MM.1S (cell line): ENCODE measurements around the gene GSE1.

Source experiments
- CTCF ChIP-seq: fragments of 300-600 bp; sonication (generic); IDR thresholded peaks from 2 replicates; pipeline ENCODE4 v1.5.1; 2016; ENCODE audit warnings: antibody characterized with exemption, low read length, mixed read lengths
- EZH2 ChIP-seq: fragments of 300-600 bp; sonication (generic); optimal IDR thresholded peaks from 2 replicates; pipeline ENCODE3; 2017; ENCODE audit warnings: low read depth, mild to moderate bottlenecking, antibody characterized with exemption, low read length, mixed read lengths
- EZH2phosphoT487 ChIP-seq: fragments of 300-600 bp; sonication (generic); IDR thresholded peaks from 2 replicates; pipeline ENCODE4 v1.6.1; 2018; ENCODE audit warnings: antibody characterized with exemption, low read length

GRCh38 chr16:85615014-85615851, 2.1 kb downstream of the GSE1 start:
- no peak for TF ChIP-seq CTCF
- TF ChIP-seq EZH2, result no peak
- TF ChIP-seq EZH2phosphoT487, result no peak
